Measurements from ENCODE around the gene TNRC6B.
A peak's percentile ranks its signal among the peaks of the same experiment; 100 is the strongest.

The TNRC6B gene

GRCh38 chr22:40345271-40345670, 167.5 kb downstream of the TNRC6B start:
- in situ Hi-C loops (cut with MboI; ENCODE audit: low sequenced_read_pairs, unreplicated experiment), result loop anchor here (10.0 kb wide), 1 partner anchor 310 kb away; no protein-coding TSS in a partner anchor
- DNase-seq (ENCODE audit: low spot score), result no peak
- TF ChIP-seq CTCF (IDR thresholded peaks at IDR 0.05; ENCODE audit: borderline replicate concordance, control extremely low read depth, extremely low read depth, insufficient read depth, missing control alignments), result no peak

GRCh38 chr22:40345815-40346184, 168.1 kb downstream of the TNRC6B start:
- peak; percentile 58 for DNase-seq (ENCODE audit: low spot score)
- no peak for TF ChIP-seq CTCF (IDR thresholded peaks at IDR 0.05; ENCODE audit: borderline replicate concordance, control extremely low read depth, extremely low read depth, insufficient read depth, missing control alignments)
- in situ Hi-C loops (cut with MboI; ENCODE audit: low sequenced_read_pairs, unreplicated experiment), result loop anchor here (10.0 kb wide), 1 partner anchor 311 kb away; no protein-coding TSS in a partner anchor

GRCh38 chr22:40346185-40347118, 168.7 kb downstream of the TNRC6B start, which contains the start of gene ADSL:
Gene ADSL (plus strand): TSS chr22:40346500. CDS start chr22:40346559, 59 bp downstream.
- peak; percentile 93 for DNase-seq (ENCODE audit: low spot score)
- no peak for TF ChIP-seq CTCF (IDR thresholded peaks at IDR 0.05; ENCODE audit: borderline replicate concordance, control extremely low read depth, extremely low read depth, insufficient read depth, missing control alignments)
- in situ Hi-C loops (cut with MboI; ENCODE audit: low sequenced_read_pairs, unreplicated experiment), result loop anchor here (10.0 kb wide), 1 partner anchor 312 kb away; no protein-coding TSS in a partner anchor

- in situ Hi-C loops (cut with MboI; ENCODE audit: low sequenced_read_pairs, unreplicated experiment), result loop anchor here (10.0 kb wide), 1 partner anchor 312 kb away; no protein-coding TSS in a partner anchor
- no peak for DNase-seq (ENCODE audit: low spot score)
- TF ChIP-seq CTCF (IDR thresholded peaks at IDR 0.05; ENCODE audit: borderline replicate concordance, control extremely low read depth, extremely low read depth, insufficient read depth, missing control alignments), result no peak
These were observed 169.6 kb downstream of the TNRC6B start for GRCh38 chr22:40347300-40347699.

- in situ Hi-C loops (cut with MboI; ENCODE audit: low sequenced_read_pairs, unreplicated experiment), result loop anchor here (10.0 kb wide), 1 partner anchor 313 kb away; no protein-coding TSS in a partner anchor
- TF ChIP-seq CTCF (IDR thresholded peaks at IDR 0.05; ENCODE audit: borderline replicate concordance, control extremely low read depth, extremely low read depth, insufficient read depth, missing control alignments), result peak; percentile 65
These were observed 170.4 kb downstream of the TNRC6B start for GRCh38 chr22:40348025-40348658.

GRCh38 chr22:40352763-40353162, 175.0 kb downstream of the TNRC6B start:
- TF ChIP-seq CTCF (IDR thresholded peaks at IDR 0.05; ENCODE audit: borderline replicate concordance, control extremely low read depth, extremely low read depth, insufficient read depth, missing control alignments), result no peak
- in situ Hi-C loops (cut with MboI; ENCODE audit: low sequenced_read_pairs, unreplicated experiment), result loop anchor here (25.0 kb wide), 1 partner anchor 815 kb away; the partner anchor contains the start of gene RPS19BP1
- no peak for DNase-seq (ENCODE audit: low spot score)

More at GRCh38 chr22:40348025-40348658, 170.4 kb downstream of the TNRC6B start:
- peak; percentile 80 for DNase-seq (ENCODE audit: low spot score)
